ENCODE measurements around the gene DLG2.

Gene DLG2

GRCh38 chr11:84558085-84558905 lies 1068.8 kb downstream of the DLG2 start:
- no peak for DNase-seq (ENCODE audit: low read depth)

GRCh38 chr11:84552791-84553190 lies 1074.4 kb downstream of the DLG2 start:
- no peak for DNase-seq (ENCODE audit: low read depth)

- no peak for DNase-seq (ENCODE audit: low read depth)
Measured at GRCh38 chr11:84549217-84549616, 1077.9 kb downstream of the DLG2 start.

- DNase-seq (ENCODE audit: low read depth) = no peak
Measured at GRCh38 chr11:84544566-84544965, 1082.6 kb downstream of the DLG2 start.

- no peak for DNase-seq (ENCODE audit: low read depth)
Measured at GRCh38 chr11:84543367-84544159, 1083.6 kb downstream of the DLG2 start.

GRCh38 chr11:84541731-84542340 lies 1085.3 kb downstream of the DLG2 start:
- no peak for DNase-seq (ENCODE audit: low read depth)

- no peak for DNase-seq (ENCODE audit: low read depth)
Measured at GRCh38 chr11:84536456-84536855, 1090.7 kb downstream of the DLG2 start.

- no peak for DNase-seq (ENCODE audit: low read depth)
Measured at GRCh38 chr11:84532364-84532763, 1094.8 kb downstream of the DLG2 start.

GRCh38 chr11:84526250-84526649 lies 1100.9 kb downstream of the DLG2 start:
- DNase-seq (ENCODE audit: low read depth) = no peak

- DNase-seq (ENCODE audit: low read depth) = no peak
Measured at GRCh38 chr11:84524422-84525051, 1102.6 kb downstream of the DLG2 start.

GRCh38 chr11:84522331-84522730 lies 1104.8 kb downstream of the DLG2 start:
- DNase-seq (ENCODE audit: low read depth) = no peak

GRCh38 chr11:84518631-84519183 lies 1108.4 kb downstream of the DLG2 start:
- DNase-seq (ENCODE audit: low read depth) = no peak

- DNase-seq (ENCODE audit: low read depth) = no peak
Measured at GRCh38 chr11:84514436-84514835, 1112.7 kb downstream of the DLG2 start.

- no peak for DNase-seq (ENCODE audit: low read depth)
Measured at GRCh38 chr11:84503503-84503902, 1123.6 kb downstream of the DLG2 start.

- no peak for DNase-seq (ENCODE audit: low read depth)
Measured at GRCh38 chr11:84501750-84502149, 1125.4 kb downstream of the DLG2 start.

- DNase-seq (ENCODE audit: low read depth) = no peak
Measured at GRCh38 chr11:84497981-84498411, 1129.1 kb downstream of the DLG2 start.

- no peak for DNase-seq (ENCODE audit: low read depth)
Measured at GRCh38 chr11:84497181-84497580, 1130.0 kb downstream of the DLG2 start.

- DNase-seq (ENCODE audit: low read depth) = no peak
Measured at GRCh38 chr11:84496122-84496521, 1131.0 kb downstream of the DLG2 start.

GRCh38 chr11:84480131-84480530 lies 1147.0 kb downstream of the DLG2 start:
- DNase-seq (ENCODE audit: low read depth) = no peak

- DNase-seq (ENCODE audit: low read depth) = no peak
Measured at GRCh38 chr11:84476581-84476980, 1150.6 kb downstream of the DLG2 start.

- no peak for DNase-seq (ENCODE audit: low read depth)
Measured at GRCh38 chr11:84471501-84471900, 1155.6 kb downstream of the DLG2 start.

- no peak for DNase-seq (ENCODE audit: low read depth)
Measured at GRCh38 chr11:84468235-84468634, 1158.9 kb downstream of the DLG2 start.

All from activated gamma-delta T cell treated with anti-CD3 and anti-CD28 coated beads, Interleukin-2, amount 50 U/mL, for 16 hours (primary cell).